ENCODE measurements around the gene RCL1. TPM values are rescaled to one million over a fixed set of nuclear protein-coding genes. Genes with fewer than 3 reads are reported as not detected.

RCL1 gene
- total RNA-seq, 1 donor from 2014 or later: 26.0 TPM

DNA sequence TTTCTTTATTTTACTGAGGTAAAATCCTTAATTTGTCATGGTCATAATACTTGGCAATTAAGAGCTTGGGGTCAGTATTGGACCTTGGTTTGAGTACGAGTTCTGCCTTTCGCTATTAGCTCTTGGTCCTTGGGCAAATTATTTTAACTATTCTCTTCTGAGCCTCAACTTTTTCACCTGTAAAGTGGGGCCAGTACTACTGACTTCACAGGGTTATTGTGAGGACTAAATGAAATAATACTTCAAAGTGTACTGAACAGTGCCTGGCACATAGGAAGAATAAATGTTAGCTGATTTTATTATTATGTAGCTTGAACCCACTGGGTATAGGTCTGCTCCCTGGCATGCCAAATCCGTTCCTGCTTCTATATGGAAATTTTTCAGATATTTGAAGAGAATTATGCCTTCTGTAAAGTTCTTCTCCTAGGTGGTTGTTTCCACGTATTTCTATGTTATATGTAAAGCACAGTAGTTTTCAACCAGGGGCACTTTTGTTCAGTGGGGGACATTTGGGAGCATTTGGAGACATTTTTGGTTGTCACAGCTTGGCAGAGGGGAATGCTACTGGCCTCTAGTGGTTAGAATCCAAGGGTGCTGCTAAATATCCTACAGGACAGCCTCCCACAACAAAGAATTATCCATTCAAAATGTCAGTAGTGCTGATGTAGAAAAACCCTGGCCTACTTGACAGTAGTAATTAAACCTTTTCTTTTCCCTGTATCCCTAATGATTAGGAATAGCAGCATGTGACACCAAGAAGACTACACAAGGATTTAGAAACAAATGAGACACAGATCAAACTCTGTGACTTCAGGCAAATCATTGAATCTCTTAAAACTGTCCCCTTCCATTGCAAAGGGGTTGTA, 4.5 kb downstream of the RCL1 start:
- Mint-ChIP-seq H3K4me1 (peaks cover 54% of the 10 kb centered on the region), H3K4me3 (peak overlapping the region; percentile 1), H3K27ac (no peak overlapping the region), H3K36me3 (ENCODE audit: low read depth) (peaks cover 3% of the 10 kb centered on the region), H3K27me3 (no peaks in the 10 kb centered on the region), H3K9me3 (no peaks in the 10 kb centered on the region)
- POLR2A ChIA-PET: interaction anchor here (1.9 kb wide), 1 partner anchor 188 kb away, joined by 6 read pairs; the partner anchor contains the start of gene JAK2
- TF ChIP-seq, protein P1, sequence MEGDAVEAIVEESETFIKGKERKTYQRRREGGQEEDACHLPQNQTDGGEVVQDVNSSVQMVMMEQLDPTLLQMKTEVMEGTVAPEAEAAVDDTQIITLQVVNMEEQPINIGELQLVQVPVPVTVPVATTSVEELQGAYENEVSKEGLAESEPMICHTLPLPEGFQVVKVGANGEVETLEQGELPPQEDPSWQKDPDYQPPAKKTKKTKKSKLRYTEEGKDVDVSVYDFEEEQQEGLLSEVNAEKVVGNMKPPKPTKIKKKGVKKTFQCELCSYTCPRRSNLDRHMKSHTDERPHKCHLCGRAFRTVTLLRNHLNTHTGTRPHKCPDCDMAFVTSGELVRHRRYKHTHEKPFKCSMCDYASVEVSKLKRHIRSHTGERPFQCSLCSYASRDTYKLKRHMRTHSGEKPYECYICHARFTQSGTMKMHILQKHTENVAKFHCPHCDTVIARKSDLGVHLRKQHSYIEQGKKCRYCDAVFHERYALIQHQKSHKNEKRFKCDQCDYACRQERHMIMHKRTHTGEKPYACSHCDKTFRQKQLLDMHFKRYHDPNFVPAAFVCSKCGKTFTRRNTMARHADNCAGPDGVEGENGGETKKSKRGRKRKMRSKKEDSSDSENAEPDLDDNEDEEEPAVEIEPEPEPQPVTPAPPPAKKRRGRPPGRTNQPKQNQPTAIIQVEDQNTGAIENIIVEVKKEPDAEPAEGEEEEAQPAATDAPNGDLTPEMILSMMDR (IDR thresholded peaks at IDR 0.05): no peak
- DNase-seq (no peak), ATAC-seq (ENCODE audit: low read depth) (no peak)
- CTCF ChIA-PET: interaction anchor here (1.0 to 1.4 kb wide), 5 partner anchors 13 to 793 kb away, joined by 3 to 8 read pairs (median 3); no protein-coding TSS in a partner anchor
- intact Hi-C loops (cut with micrococcal nuclease): loop anchor here (1.0 to 10.0 kb wide), 3 partner anchors 35 to 1888 kb away; partner anchors contain the start of gene RFX3

DNA sequence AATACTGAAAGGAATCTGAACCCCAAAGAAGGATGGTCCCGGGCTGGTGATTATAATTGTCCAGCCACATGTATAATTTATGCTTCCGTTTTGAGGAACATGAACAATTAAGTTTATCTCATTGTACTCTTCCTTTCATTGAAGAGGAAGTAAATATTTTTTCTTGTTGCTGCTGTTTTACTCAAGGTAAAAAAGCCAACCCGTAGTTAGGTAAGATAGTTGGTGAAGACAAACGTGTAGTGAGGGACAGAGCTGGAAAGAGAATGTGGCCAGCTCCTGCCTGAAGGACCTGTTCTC, 5.1 kb downstream of the RCL1 start:
- Mint-ChIP-seq H3K27ac (peak overlapping the region; percentile 78), H3K27me3 (no peaks in the 10 kb centered on the region), H3K4me1 (peaks cover 51% of the 10 kb centered on the region), H3K9me3 (no peaks in the 10 kb centered on the region), H3K36me3 (ENCODE audit: low read depth) (peaks cover 2% of the 10 kb centered on the region), H3K4me3 (peak overlapping the region; percentile 1)
- ChIA-PET POLR2A (interaction anchor here (1.9 kb wide), 1 partner anchor 187 kb away, joined by 6 read pairs; the partner anchor contains the start of gene JAK2), CTCF (interaction anchor here (1.1 to 1.4 kb wide), 3 partner anchors 30 to 191 kb away, joined by 3 to 8 read pairs (median 3); no protein-coding TSS in a partner anchor)
- ATAC-seq (ENCODE audit: low read depth) (no peak), DNase-seq (no peak)
- TF ChIP-seq, protein P1 (IDR thresholded peaks at IDR 0.05): no peak
- intact Hi-C loops (cut with micrococcal nuclease): loop anchor here (1.0 to 10.0 kb wide), 4 partner anchors 17 to 1887 kb away; partner anchors contain the start of gene RFX3

DNA sequence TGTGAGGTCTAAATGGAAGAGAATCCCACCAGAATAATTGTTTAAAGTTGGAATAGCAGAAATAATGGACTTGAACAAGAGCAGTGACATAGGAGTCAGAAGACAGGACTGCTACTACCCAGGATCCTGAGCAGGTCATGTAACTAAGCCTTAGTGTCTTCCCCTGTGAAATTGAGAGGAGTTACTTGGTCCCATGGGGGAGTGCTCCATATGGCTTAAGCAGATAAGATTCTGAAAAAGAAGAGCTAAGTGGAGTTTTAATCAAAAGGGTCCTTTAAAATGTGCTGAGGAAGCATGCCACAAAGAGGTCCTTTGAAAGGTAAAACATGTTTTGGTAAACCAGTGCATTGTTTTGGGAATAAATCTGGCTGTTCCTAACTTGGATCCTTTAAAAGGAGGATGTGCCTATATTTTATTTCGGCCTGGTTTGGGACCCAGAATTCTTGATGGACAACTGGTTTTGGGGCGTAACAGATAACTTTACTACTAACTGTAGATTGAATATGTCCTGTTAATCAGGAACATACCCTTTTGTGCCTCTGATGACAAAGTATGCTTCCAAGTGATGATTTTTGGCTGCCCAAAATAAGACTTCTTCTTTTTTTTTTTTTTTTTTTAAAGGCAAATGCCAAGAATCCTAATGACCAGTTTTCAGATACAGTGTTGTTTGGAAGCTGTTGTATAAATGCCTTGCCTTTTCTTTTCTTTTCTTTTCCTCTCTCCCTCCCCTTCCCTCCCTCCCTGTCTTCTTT, 5.7 kb downstream of the RCL1 start:
- Mint-ChIP-seq H3K36me3 (ENCODE audit: low read depth) (peaks cover 2% of the 10 kb centered on the region), H3K27ac (peak overlapping the region; percentile 78), H3K27me3 (no peaks in the 10 kb centered on the region), H3K4me3 (no peak overlapping the region), H3K9me3 (no peaks in the 10 kb centered on the region), H3K4me1 (peaks cover 57% of the 10 kb centered on the region)
- DNase-seq (no peak), ATAC-seq (ENCODE audit: low read depth) (no peak)
- intact Hi-C loops (cut with micrococcal nuclease): loop anchor here (2.0 to 10.0 kb wide), 3 partner anchors 16 to 1886 kb away; partner anchors contain the start of gene RFX3
- ChIA-PET CTCF (interaction anchor here (1.1 kb wide), 1 partner anchor 31 kb away, joined by 3 read pairs; no protein-coding TSS in a partner anchor), POLR2A (interaction anchor here (0.7 to 1.9 kb wide), 2 partner anchors 187 to 1858 kb away, joined by 6 read pairs; partner anchors contain the start of gene JAK2)
- TF ChIP-seq, protein P1 (IDR thresholded peaks at IDR 0.05): no peak

DNA sequence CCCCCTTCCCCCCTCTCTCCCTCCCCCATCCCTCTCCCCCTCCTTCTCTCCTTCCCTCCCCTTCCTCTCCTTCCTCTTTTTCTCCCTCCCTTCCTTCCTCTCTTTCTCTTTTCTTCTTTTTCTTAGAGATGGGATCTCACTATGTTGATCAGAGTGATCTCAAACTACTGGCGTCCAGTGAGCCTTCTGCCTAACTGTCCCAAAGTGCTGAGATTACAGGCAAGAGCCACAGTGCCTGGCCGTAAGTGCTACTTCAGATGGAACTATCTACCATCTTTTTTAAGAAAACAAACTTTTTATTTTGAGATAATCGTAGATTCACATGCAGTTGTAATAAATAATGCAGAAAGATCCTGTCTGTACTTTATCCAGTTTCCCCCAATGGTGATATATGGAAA, 6.3 kb downstream of the RCL1 start:
- Mint-ChIP-seq H3K27me3 (no peaks in the 10 kb centered on the region), H3K9me3 (no peaks in the 10 kb centered on the region), H3K4me3 (no peak overlapping the region), H3K36me3 (ENCODE audit: low read depth) (peaks cover 2% of the 10 kb centered on the region), H3K27ac (no peak overlapping the region), H3K4me1 (peaks cover 52% of the 10 kb centered on the region)
- ChIA-PET CTCF (no interaction called here), POLR2A (interaction anchor here (0.7 kb wide), 1 partner anchor 1858 kb away, joined by 6 read pairs; no protein-coding TSS in a partner anchor)
- intact Hi-C loops (cut with micrococcal nuclease): loop anchor here (2.0 to 10.0 kb wide), 3 partner anchors 16 to 1886 kb away; partner anchors contain the start of gene RFX3
- no peak for DNase-seq
- no peak for ATAC-seq (ENCODE audit: low read depth)
- TF ChIP-seq, protein P1 (IDR thresholded peaks at IDR 0.05): no peak

All from activated B cell treated with CpG ODN at 0.5 μM for 24 hours (primary cell).